Measurements from ENCODE around the gene ZNF618.

Gene ZNF618

DNA sequence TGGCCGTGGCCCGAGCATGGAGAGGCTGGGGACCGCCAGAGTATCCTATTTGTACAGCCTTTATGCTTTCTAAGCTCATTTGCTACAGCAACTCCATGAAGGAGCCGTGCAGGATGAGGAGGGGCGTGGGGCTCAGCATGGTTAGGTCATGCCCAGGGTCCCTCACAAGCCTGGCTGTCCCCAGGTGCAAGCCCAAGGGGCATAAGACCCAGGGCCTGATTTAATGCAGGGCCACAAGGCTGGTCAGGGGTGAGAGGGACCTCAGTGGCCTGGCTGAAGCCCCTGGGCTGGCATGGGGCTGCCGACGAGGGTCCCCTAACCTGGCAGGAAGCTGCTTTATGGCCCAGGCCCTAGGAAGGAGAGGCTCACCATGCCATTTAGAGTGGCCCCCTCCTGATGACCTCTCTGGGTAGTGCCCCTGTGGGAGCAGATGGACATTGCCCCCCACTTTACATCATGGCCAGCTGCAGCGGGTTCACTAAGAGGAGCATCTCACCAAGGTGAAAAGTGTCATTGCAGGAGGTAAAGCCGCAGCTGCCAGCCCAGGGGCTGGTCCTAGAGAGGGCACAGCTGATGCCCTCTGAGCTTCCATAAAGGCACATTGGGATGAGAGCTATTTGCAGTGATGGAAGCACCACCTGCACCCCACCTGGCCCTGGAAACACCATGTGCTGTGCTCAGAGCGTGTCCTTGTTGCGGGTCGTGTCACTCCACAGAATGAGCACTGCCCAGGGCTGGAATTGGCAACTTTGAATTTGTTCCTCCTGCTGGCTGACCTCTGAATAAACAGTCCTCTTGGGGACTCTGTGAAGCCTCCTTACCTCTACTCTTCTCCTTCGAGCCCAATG is 58.9 kb downstream of the ZNF618 start:
- no peak for DNase-seq (ENCODE audit: low read depth in 3 of 3)

DNA sequence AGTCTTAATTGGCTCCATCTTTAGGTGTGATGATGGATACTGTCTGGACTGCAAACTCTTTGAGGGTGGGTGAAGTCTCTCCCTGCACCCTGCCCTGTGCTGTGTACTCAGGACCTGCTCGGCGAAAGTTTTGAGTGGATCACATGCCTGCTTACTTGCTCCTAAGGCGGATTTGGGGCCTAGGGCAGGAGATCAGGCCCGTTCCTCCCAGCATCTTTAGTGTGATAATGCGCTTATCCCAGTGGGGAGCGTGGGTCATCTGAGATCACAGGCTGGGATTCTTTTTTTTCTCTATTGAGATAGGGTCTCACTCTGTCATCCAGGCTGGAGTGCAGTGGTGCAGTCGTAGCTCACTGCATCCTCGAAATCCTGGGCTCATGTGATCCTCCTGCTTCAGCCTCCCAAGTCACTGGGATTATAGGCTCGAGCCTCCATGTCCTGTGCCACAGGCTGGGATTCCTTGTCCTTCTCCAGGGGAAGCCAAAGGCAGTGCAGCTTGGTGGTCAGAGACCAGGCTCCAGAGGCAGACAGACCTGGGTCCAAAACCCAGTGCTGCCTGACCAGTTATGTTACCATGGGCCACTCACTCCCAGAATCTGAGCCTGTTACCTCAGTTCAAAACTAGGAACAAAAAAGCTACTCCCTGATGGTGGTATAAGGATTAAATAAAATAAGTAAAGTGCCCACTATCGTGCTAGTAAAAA is 59.7 kb downstream of the ZNF618 start:
- no peak for DNase-seq (ENCODE audit: low read depth in 3 of 3)

DNA sequence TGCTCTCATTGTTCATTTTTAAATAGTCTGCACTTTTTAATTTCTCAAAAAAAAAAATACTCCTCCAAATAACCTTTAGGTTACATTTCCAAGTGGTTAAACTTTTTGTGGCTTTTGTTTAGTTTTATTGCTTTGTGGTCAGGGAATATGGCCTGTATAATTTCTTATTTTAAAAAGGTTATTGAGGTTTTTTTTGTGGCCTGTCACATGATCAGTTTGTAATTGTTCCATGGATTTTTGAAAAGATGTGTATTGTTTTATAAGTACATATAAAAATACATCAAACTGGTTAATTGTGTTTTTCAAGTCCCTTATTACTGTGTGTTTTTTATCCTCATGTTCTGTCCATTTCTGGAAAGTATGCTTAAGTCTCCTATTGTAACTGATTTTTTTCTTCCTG is 64.0 kb downstream of the ZNF618 start:
- DNase-seq (ENCODE audit: low read depth in 3 of 3) = no peak

DNA sequence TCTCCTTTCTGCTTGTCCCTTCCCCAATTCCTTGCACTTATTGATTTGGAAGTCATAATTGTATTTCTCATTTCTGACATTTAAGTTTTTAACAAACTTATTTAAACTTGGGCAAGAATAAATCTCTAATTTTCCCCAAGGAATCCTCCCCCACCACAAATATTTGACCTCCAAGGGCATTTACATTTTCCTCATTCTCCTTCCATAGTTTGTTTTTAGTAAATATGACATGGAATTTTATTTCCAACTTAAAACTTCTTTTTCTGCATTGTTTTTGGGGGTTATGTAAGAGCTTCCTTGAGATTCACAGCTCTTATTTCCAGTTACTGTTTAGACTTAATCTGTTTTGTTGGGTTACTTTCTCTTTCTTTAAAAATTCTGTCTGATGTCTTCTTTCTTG is 64.9 kb downstream of the ZNF618 start:
- DNase-seq (ENCODE audit: low read depth in 3 of 3) = no peak

DNA sequence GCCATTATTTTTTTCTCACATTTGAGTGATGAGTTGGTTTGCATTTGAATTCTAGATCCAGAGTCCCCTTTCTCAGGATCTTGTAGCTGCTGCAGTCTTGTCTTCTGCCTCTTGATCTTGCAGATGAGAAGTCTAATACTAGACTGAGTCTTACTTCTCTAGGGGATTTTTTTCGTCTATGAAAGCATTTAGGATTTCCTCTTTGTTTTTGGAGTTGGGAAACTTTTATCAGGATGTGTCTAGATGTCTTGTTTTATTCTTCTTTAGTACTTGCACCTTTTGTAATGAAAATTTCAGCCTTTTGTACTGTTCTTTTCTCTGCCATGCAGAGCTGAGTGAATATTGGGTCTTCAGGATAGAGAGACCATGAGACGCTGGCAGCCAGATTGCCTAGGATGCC is 65.4 kb downstream of the ZNF618 start:
- DNase-seq (ENCODE audit: low read depth in 3 of 3) = no peak

DNA sequence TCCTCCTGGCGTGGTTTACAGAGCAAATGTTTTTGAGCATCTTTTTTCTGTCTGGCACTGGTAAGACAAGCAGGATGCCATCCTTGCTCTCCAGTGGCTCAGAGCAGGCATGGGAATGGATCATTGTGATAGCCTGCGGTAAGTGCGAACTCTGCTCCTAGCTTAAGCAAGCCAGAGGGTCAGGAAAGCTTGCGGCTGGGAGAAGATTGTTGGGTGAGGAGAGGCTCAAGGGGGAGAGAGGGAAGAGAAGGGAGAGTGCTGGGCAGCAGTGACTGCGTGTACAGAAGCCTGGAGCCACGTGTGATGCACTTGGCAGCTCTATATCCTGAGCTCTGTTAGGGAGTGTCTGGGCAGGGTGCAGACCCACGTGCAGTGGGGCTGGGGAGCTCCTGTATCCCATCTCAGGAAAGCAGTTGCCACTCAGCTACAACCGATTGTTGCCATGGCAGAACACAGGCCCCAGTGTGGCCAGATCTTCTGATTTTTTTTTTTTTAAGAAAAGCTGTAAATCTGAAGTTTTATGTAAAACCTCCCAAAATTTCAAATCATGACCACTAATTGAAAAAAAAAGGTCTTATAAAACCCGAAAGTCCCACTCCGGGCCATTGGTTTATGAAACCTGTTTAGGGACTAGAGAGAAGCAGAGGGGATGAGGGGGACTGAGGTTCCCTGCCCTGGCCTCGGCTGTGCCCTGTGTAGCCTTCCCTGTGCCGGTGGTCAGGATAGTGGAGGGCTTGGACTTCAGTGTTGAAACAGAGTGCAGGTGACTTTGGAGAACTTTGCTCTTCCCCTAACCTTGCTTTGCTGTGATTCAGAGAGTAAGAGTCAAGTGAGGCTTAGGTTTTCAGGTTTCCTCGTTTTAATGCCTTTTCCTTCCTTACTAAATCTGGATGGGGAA is 67.3 kb downstream of the ZNF618 start:
- DNase-seq (ENCODE audit: low read depth in 3 of 3) = no peak

DNA sequence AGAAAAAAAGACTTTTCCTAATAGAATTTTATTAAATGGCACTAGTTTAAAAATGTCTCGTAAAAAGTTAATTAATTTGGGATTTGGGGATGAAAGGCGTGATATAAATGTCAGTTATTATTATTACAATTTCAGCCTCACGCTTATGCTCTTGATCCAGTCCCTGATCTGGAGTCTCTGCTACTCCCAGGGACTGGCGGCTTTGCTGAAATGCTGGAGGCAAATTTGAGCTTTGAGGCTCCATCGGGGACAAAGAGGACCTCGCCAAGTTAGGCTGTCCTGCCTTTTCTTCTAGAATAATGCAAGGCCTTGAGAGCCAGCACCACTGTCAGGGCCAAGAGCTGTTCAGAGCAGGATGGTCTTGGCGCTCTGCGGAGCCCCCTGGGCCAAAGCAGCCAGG is 69.7 kb downstream of the ZNF618 start:
- no peak for DNase-seq (ENCODE audit: low read depth in 3 of 3)

DNA sequence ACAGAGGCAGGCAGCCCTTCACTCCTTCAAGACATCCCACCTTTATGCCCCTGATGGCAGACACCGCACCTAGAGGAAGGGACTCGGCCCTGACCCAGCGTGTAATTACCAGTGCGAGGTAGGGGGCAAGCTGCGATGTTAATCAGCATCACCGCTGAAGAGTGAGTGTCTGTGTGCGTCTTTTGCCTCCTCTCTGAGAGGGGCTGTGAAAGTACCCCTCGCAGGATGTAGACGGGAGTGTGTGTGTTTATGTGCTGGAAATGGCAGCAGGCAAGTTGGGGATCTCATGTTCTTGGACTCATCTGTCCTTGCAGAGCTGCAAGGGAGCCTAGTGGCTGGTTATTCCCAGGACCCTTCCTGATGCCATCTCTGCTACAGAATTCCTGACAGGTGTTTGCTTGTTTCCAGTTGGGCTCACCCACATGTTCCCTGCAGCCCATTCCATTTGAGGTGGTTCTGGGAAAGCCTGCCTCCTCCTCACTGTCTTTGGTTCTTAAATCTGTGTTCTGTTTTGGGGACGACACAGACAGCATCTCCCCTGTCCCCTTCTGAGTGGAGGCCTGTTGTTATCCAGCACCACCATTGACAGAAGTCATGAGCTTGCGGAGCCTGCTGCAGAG is 70.5 kb downstream of the ZNF618 start:
- no peak for DNase-seq (ENCODE audit: low read depth in 3 of 3)

DNA sequence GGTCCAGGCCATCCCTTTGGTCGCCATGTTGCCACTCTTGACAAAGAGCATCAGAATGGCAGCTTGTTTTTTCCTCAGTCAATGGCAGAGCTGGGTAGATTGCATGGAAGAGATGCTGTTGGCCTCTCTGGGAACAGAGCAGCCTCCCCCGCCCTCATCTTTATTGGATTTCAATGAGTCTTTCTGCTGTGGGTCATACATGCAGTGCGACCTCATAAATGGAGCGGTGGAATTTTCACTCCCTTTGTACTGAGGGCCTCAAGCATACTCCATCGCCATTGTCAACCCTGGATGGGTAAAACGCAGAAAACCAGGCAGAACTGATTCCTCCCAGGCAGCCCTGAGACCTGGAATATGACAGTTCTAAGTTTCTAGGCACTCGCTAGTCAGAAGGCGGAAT is 71.8 kb downstream of the ZNF618 start:
- no peak for DNase-seq (ENCODE audit: low read depth in 3 of 3)

DNA sequence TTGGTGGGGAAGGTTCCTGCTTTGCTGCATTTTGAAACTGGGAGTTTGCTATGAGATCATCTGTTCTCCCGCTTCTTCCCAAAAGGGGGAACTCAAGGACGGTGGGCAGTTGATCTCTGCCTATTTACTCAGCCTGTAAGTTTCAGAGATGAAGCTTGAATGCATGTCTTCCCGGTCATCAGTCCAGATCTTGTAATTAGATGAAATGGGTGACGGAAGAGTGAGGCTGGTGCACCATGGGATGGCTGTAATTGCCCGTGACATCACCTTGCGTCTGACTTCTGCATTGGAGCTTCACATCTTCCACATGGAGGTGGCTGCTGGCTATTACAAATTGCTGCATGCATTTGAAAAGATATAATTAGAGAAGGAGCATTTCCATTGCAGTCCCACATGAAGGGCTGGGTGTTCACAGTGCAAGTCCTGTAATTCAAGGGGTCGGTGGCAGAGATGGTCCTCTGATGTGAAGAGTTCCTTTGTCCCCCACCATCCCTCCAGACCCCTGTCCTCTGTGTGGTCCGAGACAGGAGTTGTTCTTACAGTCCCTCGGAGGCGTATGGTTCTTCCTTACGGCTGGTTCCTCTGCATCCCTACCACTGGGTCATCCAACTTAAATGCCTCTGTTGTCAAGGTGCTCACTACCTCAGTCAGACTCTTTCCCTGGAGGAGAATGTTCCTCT is 72.9 kb downstream of the ZNF618 start:
- DNase-seq (ENCODE audit: low read depth in 3 of 3) = no peak

DNA sequence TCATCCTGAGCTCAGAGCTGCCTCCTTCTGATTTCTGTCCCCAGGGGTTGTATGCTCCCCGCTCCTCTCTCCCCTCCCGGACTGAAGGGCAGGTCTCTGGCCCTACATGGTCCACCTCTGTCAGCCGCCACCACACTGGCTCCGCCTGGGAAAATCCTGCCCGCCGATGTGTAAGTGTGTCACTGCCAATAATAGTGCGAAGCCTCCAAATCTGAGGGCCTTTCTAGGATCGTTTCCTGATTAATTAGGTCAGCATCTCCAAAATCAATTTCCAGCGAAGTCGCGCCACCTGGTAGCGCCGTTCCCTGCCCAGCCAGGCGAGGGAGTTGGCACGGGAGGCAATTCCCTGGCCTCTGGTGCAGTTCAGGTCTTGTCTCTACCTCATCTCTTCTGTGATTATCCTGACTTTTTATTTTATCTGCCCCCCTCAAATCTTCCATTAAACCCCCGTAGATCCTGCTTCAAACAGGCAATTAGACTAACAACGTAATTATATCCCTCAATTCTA is 73.5 kb downstream of the ZNF618 start:
- DNase-seq (ENCODE audit: low read depth in 3 of 3) = no peak

DNA sequence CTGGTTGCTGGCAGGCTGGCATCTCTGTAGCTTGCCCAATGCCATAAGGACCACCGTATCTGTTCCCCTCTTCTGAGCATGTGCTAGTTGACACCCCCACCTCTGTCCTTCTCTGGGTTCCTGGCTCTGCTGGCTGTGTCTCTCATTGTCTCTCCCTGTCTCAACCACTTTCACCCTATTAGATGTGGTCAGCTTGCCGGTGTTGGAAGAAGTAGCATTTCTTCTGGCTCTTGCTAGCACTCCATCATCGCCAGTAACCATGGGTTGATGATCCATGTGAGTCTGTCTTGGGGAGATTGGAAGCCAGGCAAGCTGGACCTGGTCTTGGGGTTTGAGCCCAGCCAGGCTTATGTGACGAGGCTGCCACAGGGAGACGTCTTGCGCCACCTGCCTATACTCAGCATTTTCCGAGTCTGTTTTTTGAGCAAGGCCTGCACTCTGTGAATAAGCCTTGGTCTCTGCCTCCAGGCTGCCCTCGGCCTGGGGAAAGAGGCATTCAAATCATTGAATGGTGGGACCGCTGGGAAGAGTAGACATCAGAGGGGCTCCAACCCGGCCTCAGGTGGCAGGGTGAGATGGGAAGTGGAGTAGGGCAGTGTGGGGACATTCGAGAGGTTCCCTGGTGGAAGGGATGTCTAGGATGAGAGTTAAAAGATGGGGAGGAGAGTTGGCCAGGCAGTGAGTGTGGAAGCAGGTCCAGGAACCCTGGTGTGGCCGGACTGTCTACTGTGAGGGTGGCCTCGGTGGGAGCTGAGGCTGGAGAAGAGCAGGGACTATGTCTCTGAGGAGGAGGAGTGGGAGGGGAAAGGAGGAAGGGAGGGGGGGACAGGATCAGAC is 74.3 kb downstream of the ZNF618 start:
- DNase-seq (ENCODE audit: low read depth in 3 of 3) = no peak

DNA sequence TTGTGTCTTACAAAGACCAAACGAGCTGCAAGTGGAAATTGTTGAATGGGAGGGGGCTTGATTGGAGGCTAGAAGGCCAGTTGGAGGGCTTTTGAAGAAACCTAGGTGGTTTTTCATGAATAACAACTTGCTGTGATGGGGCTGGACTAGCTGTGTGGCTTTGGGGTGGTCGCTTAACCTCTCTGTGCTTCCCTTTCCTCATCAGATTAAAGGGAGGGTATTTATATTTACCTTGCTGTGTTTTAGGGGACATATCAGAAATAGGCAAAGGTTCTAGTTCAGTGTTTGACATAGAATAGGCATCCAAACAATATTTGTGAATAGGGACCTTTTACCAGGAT is 74.9 kb downstream of the ZNF618 start:
- no peak for DNase-seq (ENCODE audit: low read depth in 3 of 3)

DNA sequence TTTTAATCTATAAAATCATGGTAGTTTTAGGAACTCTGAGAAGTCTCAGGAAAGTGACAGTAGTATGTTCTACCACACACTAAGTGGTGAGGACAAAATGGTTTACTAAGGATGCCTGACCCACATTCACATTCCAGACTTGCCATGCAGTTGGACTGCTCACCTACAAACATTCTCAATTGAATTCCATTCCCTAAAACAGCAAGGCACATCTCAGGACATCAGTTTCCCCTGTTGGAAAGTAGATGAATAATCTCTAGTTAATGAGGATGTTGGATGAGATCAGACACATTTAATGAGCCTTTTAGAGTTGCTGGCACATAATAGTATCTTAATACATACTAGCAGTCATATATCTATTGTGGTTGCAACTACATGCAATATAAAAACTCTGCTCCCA is 76.6 kb downstream of the ZNF618 start:
- DNase-seq (ENCODE audit: low read depth in 3 of 3) = no peak

DNA sequence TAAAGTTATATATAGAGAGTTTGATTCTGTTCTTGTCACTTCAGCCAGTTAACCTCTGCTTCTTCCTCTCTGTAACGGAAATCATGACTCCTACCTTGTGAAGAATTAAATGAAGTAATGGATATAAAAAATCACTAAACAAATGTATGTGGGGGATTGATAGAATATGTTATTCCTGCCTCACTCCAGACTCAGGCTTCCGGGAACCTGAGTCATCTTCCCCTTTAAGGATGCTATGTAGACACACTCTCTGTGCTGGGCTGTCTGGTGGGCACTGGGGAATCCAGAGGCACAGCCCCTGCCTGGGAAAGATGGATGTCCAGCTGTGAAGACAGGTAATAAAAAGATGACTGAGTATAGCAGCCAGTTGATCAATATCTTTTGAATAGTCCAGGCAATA is 77.4 kb downstream of the ZNF618 start:
- no peak for DNase-seq (ENCODE audit: low read depth in 3 of 3)

DNA sequence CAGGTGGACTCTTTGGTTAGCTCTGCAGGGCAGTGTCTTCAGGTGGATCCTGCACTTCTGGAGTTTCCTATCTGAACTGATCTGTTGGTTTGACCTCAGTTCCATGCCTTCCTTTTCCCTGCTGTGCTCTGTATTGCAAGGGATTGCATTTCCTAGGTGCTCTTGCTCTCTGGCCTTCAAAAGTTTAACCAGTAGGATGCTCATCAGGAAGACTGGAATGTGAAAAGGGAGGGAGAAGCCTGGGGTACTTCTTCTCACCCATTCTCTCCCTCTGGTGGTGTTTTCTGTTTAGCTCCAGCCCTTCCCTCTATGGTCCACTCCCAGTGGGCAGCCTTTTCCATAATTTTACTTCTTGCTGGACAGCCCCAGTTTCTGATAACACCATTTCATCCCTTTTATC is 78.5 kb downstream of the ZNF618 start:
- DNase-seq (ENCODE audit: low read depth in 3 of 3) = no peak

DNA sequence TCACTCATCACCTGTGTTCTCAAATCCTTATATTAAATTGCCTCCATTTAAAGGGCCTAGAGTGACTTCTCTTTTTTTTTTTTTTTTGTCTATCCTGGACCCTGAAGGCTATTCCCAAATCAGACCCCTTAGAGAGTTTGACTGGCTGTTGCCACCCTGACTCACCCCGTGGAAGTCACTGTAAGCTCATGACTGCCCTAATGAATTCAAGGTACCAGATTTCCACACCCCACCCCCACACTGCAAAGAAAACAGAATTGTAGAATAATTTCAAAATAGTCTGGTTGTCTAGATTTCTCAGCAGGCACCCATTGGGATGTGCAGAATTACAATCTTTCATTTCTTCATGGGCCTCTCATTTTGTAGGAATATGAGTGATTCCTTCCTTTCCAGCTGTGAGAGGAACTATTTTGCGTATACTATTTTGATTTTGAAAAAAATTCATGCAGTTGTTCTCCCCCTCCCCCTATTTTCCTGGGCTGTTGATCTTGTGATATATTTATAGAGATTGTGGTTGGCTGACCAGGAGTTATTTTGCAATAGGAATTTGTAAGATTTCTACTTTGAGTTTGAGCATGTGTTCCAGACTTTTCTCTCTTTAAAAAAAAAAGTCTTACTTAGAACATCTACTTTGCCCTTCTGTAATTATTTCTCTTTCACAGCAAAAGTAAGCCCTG is 79.1 kb downstream of the ZNF618 start:
- no peak for DNase-seq (ENCODE audit: low read depth in 3 of 3)

DNA sequence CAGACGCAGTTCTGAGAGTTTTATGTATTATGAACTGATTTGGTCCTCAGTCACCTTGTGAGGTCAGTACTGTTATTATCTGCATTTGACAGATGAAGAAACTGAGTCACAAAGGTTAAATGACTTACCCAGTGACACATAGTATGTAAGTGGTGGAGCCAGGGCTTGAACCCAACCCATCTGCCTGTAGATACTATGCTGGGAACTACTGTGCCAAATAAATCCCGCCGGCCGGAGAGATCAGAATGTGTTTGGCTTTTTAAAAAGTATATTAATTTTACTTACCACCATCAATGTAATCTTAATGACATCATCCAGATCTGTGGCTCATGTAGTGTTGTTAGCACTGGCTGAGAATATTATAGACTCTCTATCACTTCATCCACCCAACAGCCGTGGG is 80.8 kb downstream of the ZNF618 start:
- DNase-seq (ENCODE audit: low read depth in 3 of 3) = no peak

DNA sequence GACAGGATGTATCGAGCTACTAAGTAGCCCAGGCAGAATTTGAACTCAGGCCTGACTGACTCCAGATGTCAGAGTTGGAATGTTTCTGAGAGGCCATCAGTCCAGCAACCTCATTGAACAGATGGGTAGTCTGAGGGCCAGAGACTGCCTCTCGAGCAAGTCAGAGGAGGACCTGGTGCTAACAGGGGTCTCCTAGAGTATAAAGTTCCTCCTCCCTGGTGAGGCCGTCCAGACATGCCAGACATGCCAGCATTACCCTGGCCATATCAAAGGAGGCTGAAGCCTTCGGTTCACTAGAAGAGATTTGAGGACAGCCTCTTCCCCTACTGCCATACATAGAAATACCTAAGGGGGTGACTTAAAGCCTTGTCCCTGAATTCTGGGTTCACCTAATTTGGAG is 81.2 kb downstream of the ZNF618 start:
- DNase-seq (ENCODE audit: low read depth in 3 of 3) = no peak

DNA sequence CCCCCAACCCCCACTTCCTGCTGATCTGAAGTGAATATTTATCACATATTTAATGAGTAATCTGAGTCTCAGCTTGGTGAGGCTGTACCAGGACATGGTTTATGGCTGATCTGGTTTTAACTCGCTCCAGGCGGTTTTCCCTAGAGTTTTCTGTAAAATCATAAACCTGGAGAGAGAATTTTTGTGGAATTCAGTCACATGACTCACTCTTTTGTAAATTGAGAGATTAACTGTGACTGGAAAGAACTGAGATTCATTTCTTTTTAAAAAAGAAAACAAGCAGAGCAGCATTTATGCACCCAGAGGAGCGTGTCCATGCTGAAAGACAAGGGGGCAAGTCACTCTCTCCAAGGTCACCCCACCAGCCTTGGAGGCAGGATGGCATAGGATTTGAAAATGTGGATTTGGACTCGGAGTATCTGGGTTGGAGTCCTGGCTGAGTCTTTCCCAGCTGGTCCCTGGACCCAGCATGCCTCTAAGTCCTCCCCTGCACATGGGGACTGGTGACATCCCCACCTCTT is 81.8 kb downstream of the ZNF618 start:
- no peak for DNase-seq (ENCODE audit: low read depth in 3 of 3)
